Mucosa of descending colon (tissue), 3 donors: ENCODE results near the gene ACOT7. TPM values are rescaled to one million over a fixed set of nuclear protein-coding genes. Genes with fewer than 3 reads are reported as not detected.

Experiments
- ATAC-seq: fragments of 200-7000 bp; cut with Tn5 transposase; one replicate; pipeline ENCODE4 v1.9.1; 2020; ENCODE audit warnings: mild to moderate bottlenecking, moderate library complexity
- DNase-seq, 3 donors: peaks; one replicate each; pipeline ENCODE4 v3.0.0-alpha.2; 2020
- H3K36me3 ChIP-seq: fragments of 200-600 bp; one replicate; pipeline ENCODE4 v1.8.0; 2021; ENCODE audit warnings: low read depth, mild to moderate bottlenecking
- H3K4me1 ChIP-seq: fragments of 200-600 bp; one replicate; pipeline ENCODE4 v1.8.0; 2021; ENCODE audit warnings: low read depth, mild to moderate bottlenecking
- H3K4me3 ChIP-seq: fragments of 200-600 bp; one replicate; pipeline ENCODE4 v1.8.0; 2021; ENCODE audit warnings: mild to moderate bottlenecking
- H3K9me3 ChIP-seq: fragments of 200-600 bp; one replicate; pipeline ENCODE4 v1.8.0; 2021; ENCODE audit warnings: mild to moderate bottlenecking
- intact Hi-C, 2 donors: fragments of 100-400 bp; cut with DNase I in 1 of 2; cut with micrococcal nuclease in 1 of 2; formaldehyde crosslinking; loops; one replicate each; pipeline versions ENCODE4 v1.11.0 to v1.11.1; 2022; cut with DNase I, micrococcal nuclease
- total RNA-seq, 3 donors: library from RNA; stranded (reverse); fragmentation: NEBNext Ultra II Directional in 2 of 3; extraction: Animal tissue kit (Norgen Biotek cat#: 25700) in 2 of 3; gene quantifications; one replicate each; pipeline versions ENCODE4 v1.2.1 to v1.2.4, GENCODE V29; 2021 to 2023
- TF ChIP-seq, protein P1 (sequence below): fragments of 200-600 bp; IDR thresholded peaks from one replicate; pipeline ENCODE4 v1.8.0; 2022; ENCODE audit warnings: antibody characterized with exemption, mild to moderate bottlenecking
- donor health status: DM: no; HTN: no; CAD: no; lungs with moderate emphysema.
- donor health status: DM: no; HTN: no; CAD: no.
- donor health status: DM: no; HTN: yes; CAD: no.

ACOT7 gene
- total RNA-seq, 3 donors from 2014 or later = 37.9 to 60.1 (median 42.7) TPM

DNA sequence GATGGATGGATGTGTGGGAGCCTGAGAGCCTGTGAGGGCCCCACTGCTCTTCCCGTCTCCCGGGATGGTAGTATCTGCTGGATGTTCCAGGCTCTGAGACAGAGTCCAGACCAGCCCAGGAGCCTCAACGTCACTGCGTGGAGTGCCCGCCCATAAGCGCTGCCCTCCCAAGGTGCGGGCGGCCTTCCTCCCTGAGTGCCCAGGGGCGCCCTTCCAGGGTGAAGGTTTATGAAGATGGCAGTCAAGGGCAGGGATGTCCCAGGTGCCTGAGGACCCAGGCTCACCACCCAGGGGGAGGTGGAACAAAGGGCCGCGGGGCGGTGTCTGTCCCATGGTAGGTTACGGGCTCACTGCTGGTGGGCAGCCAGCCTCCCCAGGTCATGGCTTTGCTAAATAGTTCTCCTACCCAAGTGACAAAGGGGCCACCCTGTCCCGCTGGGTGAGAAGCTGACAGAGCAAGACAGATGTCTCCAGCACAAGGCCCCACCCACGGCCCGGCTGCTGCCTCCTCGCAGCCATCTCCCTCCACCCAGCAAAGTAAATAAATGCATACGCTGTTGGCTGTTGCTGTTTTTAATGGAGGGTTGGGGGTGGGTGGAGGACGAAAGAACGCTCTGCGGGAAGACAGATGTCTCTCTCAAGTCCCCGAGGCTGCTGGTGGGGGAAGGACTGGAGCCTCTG lies 123.7 kb downstream of the ACOT7 start:
- Histone ChIP-seq H3K36me3 (no peaks in the 10 kb centered on the region), H3K4me1 (peaks cover 33% of the 10 kb centered on the region), H3K9me3 (no peaks in the 10 kb centered on the region), H3K4me3 (no peak overlapping the region)
- DNase-seq (peak; percentile 82 to 86 (median 85)), ATAC-seq (peak; percentile 79)
- TF ChIP-seq, protein P1, sequence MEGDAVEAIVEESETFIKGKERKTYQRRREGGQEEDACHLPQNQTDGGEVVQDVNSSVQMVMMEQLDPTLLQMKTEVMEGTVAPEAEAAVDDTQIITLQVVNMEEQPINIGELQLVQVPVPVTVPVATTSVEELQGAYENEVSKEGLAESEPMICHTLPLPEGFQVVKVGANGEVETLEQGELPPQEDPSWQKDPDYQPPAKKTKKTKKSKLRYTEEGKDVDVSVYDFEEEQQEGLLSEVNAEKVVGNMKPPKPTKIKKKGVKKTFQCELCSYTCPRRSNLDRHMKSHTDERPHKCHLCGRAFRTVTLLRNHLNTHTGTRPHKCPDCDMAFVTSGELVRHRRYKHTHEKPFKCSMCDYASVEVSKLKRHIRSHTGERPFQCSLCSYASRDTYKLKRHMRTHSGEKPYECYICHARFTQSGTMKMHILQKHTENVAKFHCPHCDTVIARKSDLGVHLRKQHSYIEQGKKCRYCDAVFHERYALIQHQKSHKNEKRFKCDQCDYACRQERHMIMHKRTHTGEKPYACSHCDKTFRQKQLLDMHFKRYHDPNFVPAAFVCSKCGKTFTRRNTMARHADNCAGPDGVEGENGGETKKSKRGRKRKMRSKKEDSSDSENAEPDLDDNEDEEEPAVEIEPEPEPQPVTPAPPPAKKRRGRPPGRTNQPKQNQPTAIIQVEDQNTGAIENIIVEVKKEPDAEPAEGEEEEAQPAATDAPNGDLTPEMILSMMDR = no peak
- intact Hi-C loops = no loop called here

DNA sequence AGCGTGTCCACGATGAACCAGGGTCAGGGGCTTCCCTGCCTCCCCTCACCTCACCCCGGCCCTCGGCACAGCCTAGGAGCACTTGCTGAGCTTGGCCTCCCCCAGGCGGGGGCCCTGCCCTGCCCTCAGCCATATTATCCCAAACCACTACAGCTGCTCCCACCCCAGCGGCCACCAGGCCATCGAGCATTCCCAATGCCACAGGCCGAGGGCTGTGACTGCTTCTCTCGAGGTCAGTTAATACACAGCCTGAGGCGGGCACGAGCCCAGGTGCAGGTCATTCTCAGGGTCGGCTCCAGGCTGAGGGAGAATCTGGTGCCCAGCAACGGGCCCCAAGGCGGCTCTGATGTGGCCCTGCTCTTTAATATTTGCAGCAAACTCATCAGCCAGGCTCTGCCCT lies 124.3 kb downstream of the ACOT7 start:
- no peak for DNase-seq
- Histone ChIP-seq H3K4me1 (peaks cover 33% of the 10 kb centered on the region), H3K36me3 (no peaks in the 10 kb centered on the region), H3K4me3 (no peak overlapping the region), H3K9me3 (no peaks in the 10 kb centered on the region)
- no peak for ATAC-seq
- intact Hi-C loops = no loop called here
- TF ChIP-seq, protein P1 = no peak

DNA sequence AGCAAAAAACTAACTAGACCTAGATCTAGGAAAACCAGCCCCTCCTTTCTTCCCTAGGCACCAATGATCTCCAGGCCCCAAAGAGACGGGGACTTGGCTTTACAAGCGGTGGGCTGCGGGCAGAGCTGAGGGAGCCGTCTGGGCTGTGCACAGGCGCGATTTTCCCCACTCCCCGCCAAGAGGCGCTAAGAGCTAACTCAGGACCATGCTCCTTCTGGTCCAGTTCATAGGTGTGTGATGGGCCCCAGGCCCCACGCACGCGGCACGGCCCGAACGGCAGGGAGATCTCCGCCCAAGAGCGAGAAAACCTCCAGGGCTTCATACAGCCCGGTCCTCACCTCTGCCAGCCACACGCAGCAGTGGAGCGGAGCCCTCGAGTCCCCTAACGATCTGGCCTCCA lies 125.2 kb downstream of the ACOT7 start:
- intact Hi-C loops = no loop called here

DNA sequence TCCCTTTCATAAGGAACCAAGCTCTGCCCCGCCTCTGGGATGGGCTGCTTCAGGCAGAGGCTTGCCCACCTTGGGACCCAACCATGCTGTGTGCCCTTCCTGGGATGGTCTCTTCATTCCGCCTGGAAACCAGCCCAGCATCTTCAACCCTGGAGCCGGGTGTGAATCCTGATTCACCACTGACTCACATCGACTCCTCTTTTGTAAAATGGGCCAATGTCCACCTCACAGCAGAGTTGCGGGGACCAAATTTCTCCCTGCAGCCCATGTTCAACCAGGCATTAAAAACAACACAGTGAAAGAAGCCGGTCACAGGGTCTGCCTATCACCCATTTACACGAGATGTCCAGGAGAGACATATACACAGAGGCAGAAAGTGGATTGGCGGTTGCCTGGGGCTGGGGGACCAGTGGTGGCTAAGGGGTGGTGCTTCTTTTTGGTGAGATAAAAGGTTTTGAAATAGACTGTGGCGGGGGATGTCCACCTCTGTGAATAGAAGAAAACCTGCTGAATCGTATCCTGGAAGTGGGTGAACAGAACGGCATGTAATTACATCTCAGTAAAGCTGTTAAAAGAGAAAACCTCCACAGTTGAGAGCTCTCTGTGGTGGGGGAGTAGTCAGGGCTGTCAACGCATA lies 125.8 kb downstream of the ACOT7 start:
- TF ChIP-seq, protein P1 = no peak
- H3K9me3 ChIP-seq = no peaks in the 10 kb centered on the region
- H3K36me3 ChIP-seq = no peaks in the 10 kb centered on the region
- H3K4me1 ChIP-seq = peaks cover 33% of the 10 kb centered on the region
- no peak overlapping the region for H3K4me3 ChIP-seq
- ATAC-seq (no peak), DNase-seq (no peak)
- intact Hi-C loops = no loop called here

More for the DNA sequence above, 125.2 kb downstream of the ACOT7 start:
- TF ChIP-seq, protein P1 = no peak
- H3K4me3 ChIP-seq = no peak overlapping the region
- no peaks in the 10 kb centered on the region for H3K9me3 ChIP-seq
- peaks cover 33% of the 10 kb centered on the region for H3K4me1 ChIP-seq
- ATAC-seq (no peak), DNase-seq (no peak)
- no peaks in the 10 kb centered on the region for H3K36me3 ChIP-seq

DNA sequence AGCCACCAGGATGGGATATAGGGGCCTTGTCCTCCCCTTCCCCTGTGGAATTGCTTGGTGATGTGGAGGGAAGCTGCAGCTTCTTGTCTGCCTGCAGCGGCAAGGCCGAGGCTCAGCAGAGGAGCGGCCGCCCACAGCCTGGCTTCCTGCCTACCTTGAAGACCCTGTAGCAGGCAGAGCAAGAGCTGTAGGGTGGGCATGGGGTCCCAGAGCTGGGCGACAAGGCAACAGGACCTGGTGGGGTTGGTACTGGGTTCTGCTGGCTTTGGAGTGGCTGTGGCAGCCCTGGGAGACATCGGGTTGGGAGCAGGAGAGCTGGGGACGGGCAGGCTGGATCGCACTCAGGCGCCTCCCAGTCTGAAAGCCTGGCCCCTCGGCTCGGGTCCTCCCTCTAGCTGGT lies 126.9 kb downstream of the ACOT7 start:
- intact Hi-C loops = no loop called here
- DNase-seq (no peak), ATAC-seq (no peak)
- Histone ChIP-seq H3K36me3 (no peaks in the 10 kb centered on the region), H3K4me1 (peaks cover 28% of the 10 kb centered on the region), H3K9me3 (no peaks in the 10 kb centered on the region), H3K4me3 (no peak overlapping the region)
- TF ChIP-seq, protein P1 = no peak
